Activated CD4-positive, alpha-beta memory T cell treated with anti-CD3 and anti-CD28 coated beads for 36 hours (primary cell): Measurements from ENCODE around the gene MREG. TPM values are rescaled to one million over a fixed set of nuclear protein-coding genes. Genes with fewer than 3 reads are reported as not detected.

Source experiments
- CTCF ChIA-PET: fragments of 350-600 bp; sonication (Branson Sonifier 250); formaldehyde crosslinking; loops from one replicate; lab custom pipeline; 2021; ENCODE audit warnings: antibody characterized with exemption, inconsistent platforms; lab: Charles Lee
- POLR2A ChIA-PET: fragments of 350-600 bp; sonication (Branson Sonifier 250); formaldehyde crosslinking; loops from one replicate; lab custom pipeline; 2021; ENCODE audit warnings: antibody characterized with exemption; lab: Charles Lee
- DNase-seq: peaks from one replicate; pipeline ENCODE4 v3.0.0-alpha.2; 2020
- H3K27ac Mint-ChIP-seq: one replicate; pipeline ENCODE4 v1.8.0; 2021; ENCODE audit warnings: mixed read lengths
- H3K27me3 Mint-ChIP-seq: one replicate; pipeline ENCODE4 v1.8.0; 2021; ENCODE audit warnings: mixed read lengths
- H3K36me3 Mint-ChIP-seq: one replicate; pipeline ENCODE4 v1.8.0; 2021; ENCODE audit warnings: mixed read lengths
- H3K4me1 Mint-ChIP-seq: one replicate; pipeline ENCODE4 v1.8.0; 2021; ENCODE audit warnings: low read depth, mixed read lengths
- H3K4me3 Mint-ChIP-seq: one replicate; pipeline ENCODE4 v1.8.0; 2021; ENCODE audit warnings: mild to moderate bottlenecking, mixed read lengths
- H3K9me3 Mint-ChIP-seq: one replicate; pipeline ENCODE4 v1.8.0; 2021; ENCODE audit warnings: mixed read lengths
- intact Hi-C: fragments of 100-400 bp; cut with micrococcal nuclease; formaldehyde crosslinking; loops from one replicate; pipeline ENCODE4 v1.15.1; 2023
- total RNA-seq, 2 experiments: library from RNA; stranded (reverse); gene quantifications; one replicate each; pipeline ENCODE4 v1.2.3, GENCODE V29; 2021

Gene MREG
- total RNA-seq, 2 experiments from 2014 or later: 10.2 to 10.4 TPM

- H3K36me3 Mint-ChIP-seq: no peaks in the 10 kb centered on the region
- no peak overlapping the region for H3K27ac Mint-ChIP-seq
- CTCF ChIA-PET: interaction anchor here (1.1 to 9.8 kb wide), 6 partner anchors 12 to 82 kb away, joined by 4 to 188 read pairs (median 6); no protein-coding TSS in a partner anchor
- H3K9me3 Mint-ChIP-seq: no peaks in the 10 kb centered on the region
- peaks cover 3% of the 10 kb centered on the region for H3K4me1 Mint-ChIP-seq
- POLR2A ChIA-PET: interaction anchor here (0.6 kb wide), 1 partner anchor 15 kb away, joined by 3 read pairs; no protein-coding TSS in a partner anchor
- no peak for DNase-seq
- H3K27me3 Mint-ChIP-seq: no peaks in the 10 kb centered on the region
- no peak overlapping the region for H3K4me3 Mint-ChIP-seq
- intact Hi-C loops: loop anchor here (2.0 kb wide), 1 partner anchor 61 kb away; the partner anchor contains the start of gene MREG
Measured at GRCh38 chr2:215951558-215951957, 61.8 kb downstream of the MREG start.

- intact Hi-C loops: loop anchor here (1.0 to 2.0 kb wide), 4 partner anchors 32 to 716 kb away; partner anchors contain the start of gene MREG
- Mint-ChIP-seq H3K27me3 (no peaks in the 10 kb centered on the region), H3K4me1 (peaks cover 3% of the 10 kb centered on the region), H3K9me3 (no peaks in the 10 kb centered on the region), H3K4me3 (no peak overlapping the region), H3K36me3 (peaks cover 7% of the 10 kb centered on the region), H3K27ac (no peak overlapping the region)
- ChIA-PET CTCF (interaction anchor here (0.6 to 9.8 kb wide), 15 partner anchors 10 to 203 kb away, joined by 3 to 188 read pairs (median 4); no protein-coding TSS in a partner anchor), POLR2A (no interaction called here)
- no peak for DNase-seq
Measured at GRCh38 chr2:215949991-215950404, 63.4 kb downstream of the MREG start.

- Mint-ChIP-seq H3K4me1 (peaks cover 3% of the 10 kb centered on the region), H3K27ac (no peak overlapping the region), H3K27me3 (no peaks in the 10 kb centered on the region), H3K36me3 (peaks cover 14% of the 10 kb centered on the region), H3K9me3 (no peaks in the 10 kb centered on the region), H3K4me3 (no peak overlapping the region)
- DNase-seq: no peak
- ChIA-PET CTCF (interaction anchor here (1.2 to 9.8 kb wide), 4 partner anchors 11 to 86 kb away, joined by 4 to 188 read pairs (median 4); no protein-coding TSS in a partner anchor), POLR2A (no interaction called here)
- intact Hi-C loops: no loop called here
Measured at GRCh38 chr2:215948051-215948450, 65.3 kb downstream of the MREG start.

- ChIA-PET POLR2A (no interaction called here), CTCF (interaction anchor here (9.8 kb wide), 1 partner anchor 74 kb away, joined by 188 read pairs; no protein-coding TSS in a partner anchor)
- DNase-seq: no peak
- Mint-ChIP-seq H3K27ac (no peak overlapping the region), H3K4me1 (peaks cover 3% of the 10 kb centered on the region), H3K36me3 (peaks cover 14% of the 10 kb centered on the region), H3K4me3 (no peak overlapping the region), H3K9me3 (no peaks in the 10 kb centered on the region), H3K27me3 (no peaks in the 10 kb centered on the region)
- intact Hi-C loops: no loop called here
Measured at GRCh38 chr2:215946586-215946985, 66.8 kb downstream of the MREG start.

- POLR2A ChIA-PET: no interaction called here
- Mint-ChIP-seq H3K9me3 (no peaks in the 10 kb centered on the region), H3K36me3 (peaks cover 14% of the 10 kb centered on the region), H3K27me3 (no peaks in the 10 kb centered on the region), H3K27ac (no peak overlapping the region), H3K4me1 (no peaks in the 10 kb centered on the region), H3K4me3 (no peak overlapping the region)
- intact Hi-C loops: no loop called here
- DNase-seq: no peak
- CTCF ChIA-PET: interaction anchor here (1.0 kb wide), 1 partner anchor 81 kb away, joined by 3 read pairs; no protein-coding TSS in a partner anchor
Measured at GRCh38 chr2:215942194-215942593, 71.2 kb downstream of the MREG start.

GRCh38 chr2:215941726-215942125 lies 71.6 kb downstream of the MREG start:
- H3K27me3 Mint-ChIP-seq: no peaks in the 10 kb centered on the region
- ChIA-PET POLR2A (no interaction called here), CTCF (no interaction called here)
- H3K36me3 Mint-ChIP-seq: peaks cover 14% of the 10 kb centered on the region
- no peak overlapping the region for H3K4me3 Mint-ChIP-seq
- H3K4me1 Mint-ChIP-seq: no peaks in the 10 kb centered on the region
- DNase-seq: no peak
- H3K9me3 Mint-ChIP-seq: no peaks in the 10 kb centered on the region
- intact Hi-C loops: no loop called here
- H3K27ac Mint-ChIP-seq: no peak overlapping the region

GRCh38 chr2:215940645-215941184 lies 72.6 kb downstream of the MREG start:
- CTCF ChIA-PET: no interaction called here

GRCh38 chr2:215937190-215937589 lies 76.2 kb downstream of the MREG start:
- CTCF ChIA-PET: interaction anchor here (0.6 kb wide), 1 partner anchor 24 kb away, joined by 3 read pairs; no protein-coding TSS in a partner anchor
- H3K27me3 Mint-ChIP-seq: no peaks in the 10 kb centered on the region
- H3K9me3 Mint-ChIP-seq: no peaks in the 10 kb centered on the region
- no peaks in the 10 kb centered on the region for H3K36me3 Mint-ChIP-seq
- POLR2A ChIA-PET: no interaction called here
- intact Hi-C loops: no loop called here
- no peak overlapping the region for H3K27ac Mint-ChIP-seq
- no peaks in the 10 kb centered on the region for H3K4me1 Mint-ChIP-seq
- DNase-seq: no peak
- H3K4me3 Mint-ChIP-seq: no peak overlapping the region

More at GRCh38 chr2:215940645-215941184, 72.6 kb downstream of the MREG start:
- no peaks in the 10 kb centered on the region for H3K4me1 Mint-ChIP-seq
- DNase-seq: no peak
- intact Hi-C loops: no loop called here
- H3K4me3 Mint-ChIP-seq: no peak overlapping the region
- H3K36me3 Mint-ChIP-seq: peaks cover 10% of the 10 kb centered on the region
- H3K27ac Mint-ChIP-seq: no peak overlapping the region
- POLR2A ChIA-PET: no interaction called here
- no peaks in the 10 kb centered on the region for H3K27me3 Mint-ChIP-seq
- H3K9me3 Mint-ChIP-seq: no peaks in the 10 kb centered on the region

- POLR2A ChIA-PET: no interaction called here
- H3K27me3 Mint-ChIP-seq: peaks cover 4% of the 10 kb centered on the region
- CTCF ChIA-PET: interaction anchor here (0.9 to 1.6 kb wide), 5 partner anchors 10 to 663 kb away, joined by 3 to 7 read pairs (median 4); no protein-coding TSS in a partner anchor
- no peak for DNase-seq
- H3K36me3 Mint-ChIP-seq: no peaks in the 10 kb centered on the region
- no peak overlapping the region for H3K4me3 Mint-ChIP-seq
- no peaks in the 10 kb centered on the region for H3K9me3 Mint-ChIP-seq
- no peak overlapping the region for H3K27ac Mint-ChIP-seq
- peaks cover 2% of the 10 kb centered on the region for H3K4me1 Mint-ChIP-seq
- intact Hi-C loops: no loop called here
Measured at GRCh38 chr2:215933151-215933550, 80.2 kb downstream of the MREG start.

- DNase-seq: peak; percentile 68
- Mint-ChIP-seq H3K27me3 (peaks cover 4% of the 10 kb centered on the region), H3K9me3 (no peaks in the 10 kb centered on the region), H3K36me3 (no peaks in the 10 kb centered on the region), H3K4me1 (peaks cover 2% of the 10 kb centered on the region), H3K27ac (no peak overlapping the region), H3K4me3 (no peak overlapping the region)
- POLR2A ChIA-PET: no interaction called here
- CTCF ChIA-PET: interaction anchor here (0.6 to 4.8 kb wide), 22 partner anchors 8 to 660 kb away, joined by 3 to 26 read pairs (median 4); no protein-coding TSS in a partner anchor
- intact Hi-C loops: no loop called here
Measured at GRCh38 chr2:215931256-215931903, 82.0 kb downstream of the MREG start.

GRCh38 chr2:215930505-215931253 lies 82.7 kb downstream of the MREG start:
- H3K4me1 Mint-ChIP-seq: peaks cover 2% of the 10 kb centered on the region
- H3K4me3 Mint-ChIP-seq: no peak overlapping the region
- intact Hi-C loops: no loop called here
- CTCF ChIA-PET: interaction anchor here (0.6 to 4.8 kb wide), 22 partner anchors 9 to 659 kb away, joined by 3 to 26 read pairs (median 3); no protein-coding TSS in a partner anchor
- H3K27me3 Mint-ChIP-seq: peaks cover 4% of the 10 kb centered on the region
- DNase-seq: no peak
- POLR2A ChIA-PET: no interaction called here
- H3K36me3 Mint-ChIP-seq: no peaks in the 10 kb centered on the region
- no peaks in the 10 kb centered on the region for H3K9me3 Mint-ChIP-seq
- no peak overlapping the region for H3K27ac Mint-ChIP-seq
